Sigmoid colon (tissue), 4 donors: ENCODE results near the gene PDHX.

Source experiments
- EP300 ChIP-seq, 4 donors: sonication (generic); formaldehyde crosslinking; IDR thresholded peaks; one replicate each; pipeline ENCODE4 v1.6.1; 2017; ENCODE audit warnings: antibody characterized with exemption in 4 of 4
- POLR2A ChIP-seq, 2 donors: fragments of 450-650 bp; IDR thresholded peaks; one replicate each; pipeline ENCODE4 v1.6.1; 2016; ENCODE audit warnings: antibody characterized with exemption in 2 of 2, mild to moderate bottlenecking in 2 of 2, moderate library complexity in 2 of 2
- TF ChIP-seq, protein P1 (sequence below), 4 experiments: fragments of 450-650 bp in 3 of 4; fragments of 200-600 bp in 1 of 4; IDR thresholded peaks; one replicate each; pipeline ENCODE4 v1.5.1; 2016 to 2019; ENCODE audit warnings: antibody characterized with exemption in 4 of 4, mild to moderate bottlenecking in 3 of 4, moderate library complexity in 2 of 4

DNA sequence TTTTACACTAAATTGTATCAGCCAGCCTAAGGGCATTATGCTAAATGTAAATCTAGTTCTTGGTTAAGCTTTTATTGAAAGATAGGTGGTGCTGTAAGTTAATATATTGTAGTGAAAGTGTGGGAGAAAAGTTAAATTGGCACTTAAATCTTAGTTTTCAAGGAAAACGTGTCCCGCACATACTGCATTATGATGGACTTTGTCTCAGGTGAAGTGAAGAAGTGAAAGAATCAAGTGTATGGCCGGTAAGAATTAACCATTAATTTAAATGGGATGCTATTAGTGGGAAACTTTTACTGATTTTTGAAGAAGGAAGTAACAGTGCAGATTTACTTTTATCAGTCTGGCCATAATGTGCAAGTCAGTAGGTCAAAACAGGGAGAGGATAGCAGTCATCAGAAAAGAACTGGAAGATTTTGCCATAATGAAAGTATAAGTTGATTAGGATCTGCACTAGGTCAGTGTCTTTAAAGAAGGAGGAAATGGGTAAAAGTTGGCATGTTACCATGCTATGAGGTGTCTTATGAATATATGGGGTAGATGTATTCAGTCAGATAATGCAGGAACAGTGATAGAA, 81.6 kb downstream of the PDHX start:
- TF ChIP-seq, protein P1, sequence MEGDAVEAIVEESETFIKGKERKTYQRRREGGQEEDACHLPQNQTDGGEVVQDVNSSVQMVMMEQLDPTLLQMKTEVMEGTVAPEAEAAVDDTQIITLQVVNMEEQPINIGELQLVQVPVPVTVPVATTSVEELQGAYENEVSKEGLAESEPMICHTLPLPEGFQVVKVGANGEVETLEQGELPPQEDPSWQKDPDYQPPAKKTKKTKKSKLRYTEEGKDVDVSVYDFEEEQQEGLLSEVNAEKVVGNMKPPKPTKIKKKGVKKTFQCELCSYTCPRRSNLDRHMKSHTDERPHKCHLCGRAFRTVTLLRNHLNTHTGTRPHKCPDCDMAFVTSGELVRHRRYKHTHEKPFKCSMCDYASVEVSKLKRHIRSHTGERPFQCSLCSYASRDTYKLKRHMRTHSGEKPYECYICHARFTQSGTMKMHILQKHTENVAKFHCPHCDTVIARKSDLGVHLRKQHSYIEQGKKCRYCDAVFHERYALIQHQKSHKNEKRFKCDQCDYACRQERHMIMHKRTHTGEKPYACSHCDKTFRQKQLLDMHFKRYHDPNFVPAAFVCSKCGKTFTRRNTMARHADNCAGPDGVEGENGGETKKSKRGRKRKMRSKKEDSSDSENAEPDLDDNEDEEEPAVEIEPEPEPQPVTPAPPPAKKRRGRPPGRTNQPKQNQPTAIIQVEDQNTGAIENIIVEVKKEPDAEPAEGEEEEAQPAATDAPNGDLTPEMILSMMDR (IDR thresholded peaks at IDR 0.05), result peak; percentile 35 to 54 (median 48)
- no peak for TF ChIP-seq EP300 (IDR thresholded peaks at IDR 0.05)
- no peak for TF ChIP-seq POLR2A (IDR thresholded peaks at IDR 0.05)
